Calu3 (cell line): ENCODE measurements around the gene CLK2. TPM values are rescaled to one million over a fixed set of nuclear protein-coding genes. Genes with fewer than 3 reads are reported as not detected.

Source experiments
- BruUV-seq: library from RNA; stranded (reverse); fragments of 400-500 nt; replicated peaks from 2 replicates; lab custom pipeline; 2021; lab: Mats Ljungman, UMichigan
- CTCF ChIA-PET: fragments of 300-600 bp; sonication (Branson Sonifier 250); formaldehyde crosslinking; loops from one replicate; lab custom pipeline; 2022; ENCODE audit warnings: antibody characterized with exemption; lab: Charles Lee
- DNase-seq: peaks from one replicate; pipeline ENCODE4 v3.0.0; 2022
- H3K27ac Mint-ChIP-seq: one replicate; pipeline ENCODE4 v1.8.0; 2022; ENCODE audit warnings: mixed read lengths; ENCODE audit not compliant: unreplicated experiment
- H3K27me3 Mint-ChIP-seq: one replicate; pipeline ENCODE4 v1.8.0; 2022; ENCODE audit warnings: mixed read lengths; ENCODE audit not compliant: unreplicated experiment
- H3K36me3 Mint-ChIP-seq: one replicate; pipeline ENCODE4 v1.8.0; 2022; ENCODE audit warnings: mild to moderate bottlenecking, moderate library complexity, mixed read lengths; ENCODE audit not compliant: insufficient read depth, unreplicated experiment
- H3K4me1 Mint-ChIP-seq: one replicate; pipeline ENCODE4 v1.8.0; 2022; ENCODE audit warnings: mild to moderate bottlenecking, low read depth, mixed read lengths; ENCODE audit not compliant: unreplicated experiment
- H3K4me3 Mint-ChIP-seq: one replicate; pipeline ENCODE4 v1.8.0; 2022; ENCODE audit warnings: mild to moderate bottlenecking, low read depth, moderate library complexity, mixed read lengths; ENCODE audit not compliant: unreplicated experiment
- H3K9me3 Mint-ChIP-seq: one replicate; pipeline ENCODE4 v1.8.0; 2022; ENCODE audit warnings: low read depth, mixed read lengths; ENCODE audit not compliant: unreplicated experiment
- intact Hi-C: fragments of 100-400 bp; cut with micrococcal nuclease; formaldehyde crosslinking; loops from one replicate; pipeline ENCODE4 v1.10.0; 2022; ENCODE audit not compliant: unreplicated experiment
- total RNA-seq: library from RNA; stranded (reverse); gene quantifications from 2 replicates; pipeline ENCODE4 v1.2.3, GENCODE V29; 2022
- TF ChIP-seq, protein P1 (sequence below): fragments of 200-600 bp; IDR thresholded peaks from one replicate; pipeline ENCODE4 v1.8.0; 2022; ENCODE audit warnings: antibody characterized with exemption; ENCODE audit not compliant: unreplicated experiment

Gene CLK2
- total RNA-seq, 1 experiment from 2014 or later = 78.5 TPM

DNA sequence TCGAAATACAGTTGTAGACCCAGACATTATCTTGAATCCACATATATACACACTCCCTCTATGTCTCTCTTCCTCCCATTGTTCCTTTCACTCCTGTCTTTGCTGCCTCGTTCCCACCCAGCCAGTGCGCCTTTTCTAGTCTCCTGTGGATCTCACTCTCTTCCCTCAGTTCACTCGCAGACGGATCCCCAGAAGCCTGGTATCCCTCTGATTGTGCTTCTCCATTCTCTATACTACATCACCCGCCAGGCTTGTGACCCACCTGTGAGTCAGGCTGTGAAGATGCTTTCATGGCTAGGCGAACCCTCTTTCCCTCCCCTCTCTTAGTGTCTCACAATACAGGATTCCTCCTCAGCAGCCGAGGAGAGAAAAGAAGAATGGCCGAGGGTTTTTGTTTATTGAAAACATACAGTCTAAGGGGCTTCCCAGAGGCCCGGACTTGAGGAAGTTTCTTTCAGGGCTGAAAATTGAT lies 5.4 kb upstream of the CLK2 start:
- Mint-ChIP-seq H3K27ac (no peak overlapping the region), H3K27me3 (no peaks in the 10 kb centered on the region), H3K4me1 (peaks cover 27% of the 10 kb centered on the region), H3K36me3 (peaks cover 28% of the 10 kb centered on the region), H3K4me3 (peak overlapping the region; percentile 75), H3K9me3 (no peaks in the 10 kb centered on the region)
- TF ChIP-seq, protein P1, sequence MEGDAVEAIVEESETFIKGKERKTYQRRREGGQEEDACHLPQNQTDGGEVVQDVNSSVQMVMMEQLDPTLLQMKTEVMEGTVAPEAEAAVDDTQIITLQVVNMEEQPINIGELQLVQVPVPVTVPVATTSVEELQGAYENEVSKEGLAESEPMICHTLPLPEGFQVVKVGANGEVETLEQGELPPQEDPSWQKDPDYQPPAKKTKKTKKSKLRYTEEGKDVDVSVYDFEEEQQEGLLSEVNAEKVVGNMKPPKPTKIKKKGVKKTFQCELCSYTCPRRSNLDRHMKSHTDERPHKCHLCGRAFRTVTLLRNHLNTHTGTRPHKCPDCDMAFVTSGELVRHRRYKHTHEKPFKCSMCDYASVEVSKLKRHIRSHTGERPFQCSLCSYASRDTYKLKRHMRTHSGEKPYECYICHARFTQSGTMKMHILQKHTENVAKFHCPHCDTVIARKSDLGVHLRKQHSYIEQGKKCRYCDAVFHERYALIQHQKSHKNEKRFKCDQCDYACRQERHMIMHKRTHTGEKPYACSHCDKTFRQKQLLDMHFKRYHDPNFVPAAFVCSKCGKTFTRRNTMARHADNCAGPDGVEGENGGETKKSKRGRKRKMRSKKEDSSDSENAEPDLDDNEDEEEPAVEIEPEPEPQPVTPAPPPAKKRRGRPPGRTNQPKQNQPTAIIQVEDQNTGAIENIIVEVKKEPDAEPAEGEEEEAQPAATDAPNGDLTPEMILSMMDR = no peak
- CTCF ChIA-PET = interaction anchor here (0.6 to 1.5 kb wide), 5 partner anchors 27 to 173 kb away, joined by 3 to 19 read pairs (median 5); partner anchors contain the start of gene FDPS
- DNase-seq = no peak
- intact Hi-C loops = loop anchor here (2.0 kb wide), 1 partner anchor 44 kb away; no protein-coding TSS in a partner anchor
- TSS peak; percentile 53 for BruUV-seq

DNA sequence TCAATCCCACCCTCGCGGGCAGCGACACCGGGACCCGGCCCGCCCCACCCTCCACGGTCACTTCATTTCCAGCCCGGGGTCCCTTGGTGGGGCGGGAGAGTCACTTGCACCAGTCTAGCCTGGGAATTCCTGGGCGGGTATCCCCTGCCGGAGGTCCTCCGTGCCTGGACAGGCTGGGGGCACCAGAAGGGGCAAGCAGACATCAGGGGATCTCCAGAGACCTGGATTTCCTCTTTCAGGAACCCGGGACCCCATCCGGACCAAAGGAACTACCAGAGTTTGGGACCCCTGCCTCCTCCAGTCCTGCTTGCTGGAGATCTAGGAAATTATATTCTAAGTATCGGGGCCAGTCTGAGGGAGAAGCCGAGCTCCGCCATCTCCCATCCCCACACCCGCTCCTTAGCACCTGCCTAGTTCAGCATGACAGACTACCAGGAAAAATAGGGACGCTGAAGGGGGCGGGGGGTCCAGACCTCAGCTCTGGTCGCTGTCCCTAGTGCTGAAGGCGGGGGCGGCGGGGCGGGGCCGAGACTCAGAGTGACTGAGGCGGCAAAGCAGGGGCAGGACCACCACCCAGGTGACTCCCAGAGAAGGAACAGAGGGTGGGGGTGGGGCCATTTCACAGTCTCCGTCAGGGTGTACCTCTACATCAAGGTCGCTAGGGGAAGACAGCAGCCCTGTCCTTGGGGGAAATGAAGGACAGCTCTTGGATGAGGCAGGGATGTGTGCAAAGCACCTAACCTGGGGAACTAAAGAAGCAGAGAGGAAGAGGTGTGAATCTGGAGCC lies 4.8 kb upstream of the CLK2 start:
- DNase-seq = peak; percentile 78
- Mint-ChIP-seq H3K4me1 (peaks cover 27% of the 10 kb centered on the region), H3K27ac (no peak overlapping the region), H3K27me3 (no peaks in the 10 kb centered on the region), H3K36me3 (peaks cover 34% of the 10 kb centered on the region), H3K4me3 (peak overlapping the region; percentile 75), H3K9me3 (no peaks in the 10 kb centered on the region)
- no TSS peak for BruUV-seq
- intact Hi-C loops = loop anchor here (2.0 kb wide), 1 partner anchor 45 kb away; no protein-coding TSS in a partner anchor
- CTCF ChIA-PET = interaction anchor here (0.6 to 1.5 kb wide), 7 partner anchors 16 to 632 kb away, joined by 3 to 19 read pairs (median 5); partner anchors contain the start of genes FDPS and SCAMP3
- TF ChIP-seq, protein P1 = peak; percentile 75

DNA sequence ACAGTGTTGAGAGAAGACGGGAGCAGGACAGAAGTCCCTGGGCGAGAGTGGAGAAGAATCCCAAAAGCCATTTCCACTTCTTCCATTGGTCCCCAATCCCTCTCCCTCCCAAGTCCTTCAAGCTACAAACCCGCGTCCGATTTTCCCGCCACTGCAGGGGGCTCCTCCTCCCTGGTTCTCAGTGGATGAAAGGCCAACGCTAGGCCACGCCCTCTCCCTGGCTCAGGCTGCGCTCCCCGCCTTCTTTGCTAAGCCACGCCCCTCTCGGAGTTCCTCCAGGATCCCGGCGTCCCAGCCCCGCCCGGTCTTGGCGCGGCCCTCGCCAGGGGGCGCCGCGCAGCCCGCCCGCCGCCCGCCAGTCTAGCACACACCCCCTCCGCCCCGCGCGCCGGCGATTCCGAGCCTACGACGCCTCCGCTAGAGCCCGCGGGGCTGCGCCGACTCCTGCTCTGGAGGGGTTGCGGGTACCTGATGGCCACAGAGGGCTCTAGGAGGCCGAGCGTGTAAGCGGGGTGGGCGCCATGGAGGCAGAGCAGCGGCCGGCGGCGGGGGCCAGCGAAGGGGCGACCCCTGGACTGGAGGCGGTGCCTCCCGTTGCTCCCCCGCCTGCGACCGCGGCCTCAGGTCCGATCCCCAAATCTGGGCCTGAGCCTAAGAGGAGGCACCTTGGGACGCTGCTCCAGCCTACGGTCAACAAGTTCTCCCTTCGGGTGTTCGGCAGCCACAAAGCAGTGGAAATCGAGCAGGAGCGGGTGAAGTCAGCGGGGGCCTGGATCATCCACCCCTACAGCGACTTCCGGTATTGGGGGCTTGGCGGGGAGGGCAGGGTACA lies 4.0 kb upstream of the CLK2 start, which contains the start of gene HCN3:
TSS of gene HCN3 (plus strand) at position 394 of the 832 bp plus-strand sequence. CDS start at position 522, 128 bp downstream.
- intact Hi-C loops = no loop called here
- Mint-ChIP-seq H3K27ac (no peak within 1 kb of the TSS), H3K4me1 (peaks cover 31% of the 10 kb centered on the region), H3K4me3 (peak within 1 kb of the TSS; percentile 75), H3K9me3 (no peaks in the 10 kb centered on the region), H3K27me3 (no peaks in the 10 kb centered on the region), H3K36me3 (peaks cover 39% of the 10 kb centered on the region)
- TF ChIP-seq, protein P1 = peak; percentile 82
- BruUV-seq = no TSS peak
- peak; percentile 99 for DNase-seq
- CTCF ChIA-PET = interaction anchor here (0.7 to 1.5 kb wide), 7 partner anchors 15 to 633 kb away, joined by 3 to 19 read pairs (median 6); partner anchors contain the start of genes FDPS, KRTCAP2 and SCAMP3
